HepG2 (cell line): ENCODE results near the gene NCR3LG1. TPM values are rescaled to one million over a fixed set of nuclear protein-coding genes. Genes with fewer than 3 reads are reported as not detected.
A peak's percentile ranks its signal among the peaks of the same experiment; 100 is the strongest.

Experiments used
- FOXJ3 ChIP-seq: sonication (generic); formaldehyde crosslinking; IDR thresholded peaks from 2 replicates; pipeline ENCODE4 v1.4.0; 2020; ENCODE audit warnings: missing genetic modification reagents, mild to moderate bottlenecking, borderline replicate concordance
- GTF2F1 ChIP-seq: fragments of 150-350 bp; IDR thresholded peaks from 2 replicates; pipeline ENCODE4 v1.6.1; 2014; ENCODE audit warnings: low read length
- KDM2A ChIP-seq: sonication (generic); formaldehyde crosslinking; IDR thresholded peaks from 2 replicates; pipeline ENCODE4 v1.4.0; 2020; ENCODE audit warnings: low read depth, missing genetic modification reagents, borderline replicate concordance
- NAIF1 ChIP-seq: sonication (generic); formaldehyde crosslinking; IDR thresholded peaks from 2 replicates; pipeline ENCODE4 v1.5.0; 2020; ENCODE audit warnings: mild to moderate bottlenecking, missing genetic modification reagents, borderline replicate concordance
- NKX3-1 ChIP-seq: sonication (generic); formaldehyde crosslinking; IDR thresholded peaks from 2 replicates; pipeline ENCODE4 v1.5.0; 2020; ENCODE audit warnings: missing genetic modification reagents
- SKI ChIP-seq: fragments of 450-650 bp; IDR thresholded peaks from one replicate; pipeline ENCODE4 v1.6.1; 2018; ENCODE audit warnings: mild to moderate bottlenecking; ENCODE audit not compliant: partially characterized antibody
- SRSF9 ChIP-seq: fragments of 200-400 bp; formaldehyde crosslinking; IDR thresholded peaks from 2 replicates; pipeline ENCODE4 v1.6.1; 2018; ENCODE audit warnings: borderline replicate concordance, mild to moderate bottlenecking, low read depth, low read length; ENCODE audit not compliant: insufficient read depth, poor library complexity, severe bottlenecking
- TEAD2 ChIP-seq: sonication (generic); formaldehyde crosslinking; IDR thresholded peaks from 2 replicates; pipeline ENCODE4 v1.9.0; 2021; ENCODE audit warnings: missing genetic modification reagents
- YEATS2 ChIP-seq: sonication (generic); formaldehyde crosslinking; IDR thresholded peaks from 2 replicates; pipeline ENCODE4 v1.4.0; 2020; ENCODE audit warnings: missing genetic modification reagents, borderline replicate concordance
- ZC3H4 ChIP-seq: sonication (generic); formaldehyde crosslinking; IDR thresholded peaks from 2 replicates; pipeline ENCODE4 v1.4.0; 2020; ENCODE audit warnings: missing genetic modification reagents, borderline replicate concordance
- ZNF660 ChIP-seq: sonication (generic); formaldehyde crosslinking; IDR thresholded peaks from 2 replicates; pipeline ENCODE4 v1.5.1; 2020; ENCODE audit warnings: mild to moderate bottlenecking, low read depth, missing genetic modification reagents, borderline replicate concordance
- ZNF670 ChIP-seq: sonication (generic); formaldehyde crosslinking; IDR thresholded peaks from 2 replicates; pipeline ENCODE4 v1.8.0; 2022; ENCODE audit warnings: mild to moderate bottlenecking, missing genetic modification reagents, borderline replicate concordance
- ZNF776 ChIP-seq: sonication (generic); formaldehyde crosslinking; IDR thresholded peaks from 2 replicates; pipeline ENCODE4 v1.4.0; 2020; ENCODE audit warnings: mild to moderate bottlenecking, missing genetic modification reagents
- ZSCAN31 ChIP-seq: sonication (generic); formaldehyde crosslinking; IDR thresholded peaks from 2 replicates; pipeline ENCODE4 v1.5.0; 2020; ENCODE audit warnings: low read depth, mild to moderate bottlenecking, missing genetic modification reagents
- polyA plus RNA-seq, 8 experiments: library from polyadenylated mRNA; depleted of rRNA in 3 of 8; stranded (reverse) in 7 of 8; unstranded in 1 of 8; fragments of >200 nt; fragmentation: Illumina TruSeq in 4 of 8; extraction: Trizol in 4 of 8; gene quantifications; 2 replicates each; pipeline versions ENCODE4 v1.2.1 to v1.2.3, GENCODE V29; 2011 to 2016; ENCODE audit warnings: low read depth in 4 of 8, missing spikeins in 1 of 8, mixed read lengths in 1 of 8; ENCODE audit not compliant: insufficient read depth in 1 of 8
- total RNA-seq, 5 experiments: library from RNA; depleted of rRNA; stranded (reverse); fragments of >200 nt; fragmentation: Illumina TruSeq; extraction: Trizol; gene quantifications; 2 replicates each; pipeline ENCODE4 v1.2.3, GENCODE V29; 2016; ENCODE audit warnings: low read depth in 1 of 5
- TF ChIP-seq, protein P1 (sequence below), 2 experiments: fragments of 450-650 bp in 1 of 2; sonication (generic) in 1 of 2; formaldehyde crosslinking in 1 of 2; IDR thresholded peaks; 2 replicates each; pipeline versions ENCODE4 v1.6.1 to v1.8.0; 2016 to 2022; ENCODE audit warnings: antibody characterized with exemption in 1 of 2, mild to moderate bottlenecking in 1 of 2, missing genetic modification reagents in 1 of 2
- TF ChIP-seq, protein P2 (sequence below): fragments of 450-650 bp; IDR thresholded peaks from 2 replicates; pipeline ENCODE4 v1.6.1; 2016

The NCR3LG1 gene
- total and polyA plus RNA-seq, 2 of the 13 experiments (the other 11 are each of a cell fraction or from before 2014, with no cell fraction given), result 16.1 to 25.1 TPM

DNA sequence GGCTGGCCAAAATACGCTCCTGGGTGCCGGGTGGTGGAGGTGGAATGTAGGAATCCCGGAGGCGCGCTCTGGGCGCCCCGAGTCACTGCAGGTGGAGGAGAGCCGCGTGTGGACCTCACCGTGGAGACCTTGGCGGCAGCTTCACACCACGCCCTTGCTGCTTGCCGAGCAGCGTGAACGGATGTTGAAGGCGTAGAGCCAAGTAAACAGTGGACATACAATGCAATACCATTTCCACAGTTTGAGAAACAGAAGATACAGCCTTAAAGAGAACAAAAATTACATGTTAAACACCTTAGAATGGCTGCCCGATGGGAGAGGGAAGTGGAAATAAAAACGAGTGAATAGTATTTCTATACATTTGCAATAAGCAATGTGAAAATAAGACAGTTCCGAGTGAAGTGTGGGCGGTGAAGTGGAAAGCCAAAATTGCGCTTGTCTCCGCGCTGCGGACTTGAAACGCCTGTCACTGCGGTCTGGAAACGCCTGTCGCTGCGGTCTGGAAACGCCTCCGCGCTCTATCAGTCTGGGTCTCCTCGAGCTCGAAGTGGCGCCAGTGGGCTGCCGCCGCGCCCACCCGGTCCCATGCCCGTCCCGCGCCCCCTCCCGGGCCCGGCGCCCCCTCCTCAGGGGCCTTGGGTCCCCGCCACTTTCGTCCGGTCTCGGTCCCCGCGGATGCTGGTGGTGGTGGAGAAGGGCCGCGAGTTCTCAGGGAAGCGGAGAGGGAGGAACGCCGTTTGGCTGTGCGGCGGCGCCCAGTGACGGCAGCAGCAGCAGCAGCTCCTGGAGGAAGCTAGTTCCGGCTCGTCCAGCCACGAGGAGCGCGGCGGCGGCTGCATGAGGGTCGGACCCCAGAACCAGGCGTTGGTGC is 1.6 kb downstream of the NCR3LG1 start (continued):
- TF ChIP-seq, protein P1, sequence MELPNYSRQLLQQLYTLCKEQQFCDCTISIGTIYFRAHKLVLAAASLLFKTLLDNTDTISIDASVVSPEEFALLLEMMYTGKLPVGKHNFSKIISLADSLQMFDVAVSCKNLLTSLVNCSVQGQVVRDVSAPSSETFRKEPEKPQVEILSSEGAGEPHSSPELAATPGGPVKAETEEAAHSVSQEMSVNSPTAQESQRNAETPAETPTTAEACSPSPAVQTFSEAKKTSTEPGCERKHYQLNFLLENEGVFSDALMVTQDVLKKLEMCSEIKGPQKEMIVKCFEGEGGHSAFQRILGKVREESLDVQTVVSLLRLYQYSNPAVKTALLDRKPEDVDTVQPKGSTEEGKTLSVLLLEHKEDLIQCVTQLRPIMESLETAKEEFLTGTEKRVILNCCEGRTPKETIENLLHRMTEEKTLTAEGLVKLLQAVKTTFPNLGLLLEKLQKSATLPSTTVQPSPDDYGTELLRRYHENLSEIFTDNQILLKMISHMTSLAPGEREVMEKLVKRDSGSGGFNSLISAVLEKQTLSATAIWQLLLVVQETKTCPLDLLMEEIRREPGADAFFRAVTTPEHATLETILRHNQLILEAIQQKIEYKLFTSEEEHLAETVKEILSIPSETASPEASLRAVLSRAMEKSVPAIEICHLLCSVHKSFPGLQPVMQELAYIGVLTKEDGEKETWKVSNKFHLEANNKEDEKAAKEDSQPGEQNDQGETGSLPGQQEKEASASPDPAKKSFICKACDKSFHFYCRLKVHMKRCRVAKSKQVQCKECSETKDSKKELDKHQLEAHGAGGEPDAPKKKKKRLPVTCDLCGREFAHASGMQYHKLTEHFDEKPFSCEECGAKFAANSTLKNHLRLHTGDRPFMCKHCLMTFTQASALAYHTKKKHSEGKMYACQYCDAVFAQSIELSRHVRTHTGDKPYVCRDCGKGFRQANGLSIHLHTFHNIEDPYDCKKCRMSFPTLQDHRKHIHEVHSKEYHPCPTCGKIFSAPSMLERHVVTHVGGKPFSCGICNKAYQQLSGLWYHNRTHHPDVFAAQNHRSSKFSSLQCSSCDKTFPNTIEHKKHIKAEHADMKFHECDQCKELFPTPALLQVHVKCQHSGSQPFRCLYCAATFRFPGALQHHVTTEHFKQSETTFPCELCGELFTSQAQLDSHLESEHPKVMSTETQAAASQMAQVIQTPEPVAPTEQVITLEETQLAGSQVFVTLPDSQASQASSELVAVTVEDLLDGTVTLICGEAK (IDR thresholded peaks at IDR 0.05), result no peak
- TF ChIP-seq, protein P1 (CRISPR knock-in tag; IDR thresholded peaks at IDR 0.05), result peak; percentile 77
- TF ChIP-seq ZNF776 (CRISPR knock-in tag) (peak; percentile 85; the same call in 1 of the 2 replicates), ZNF660 (CRISPR knock-in tag) (no peak), KDM2A (CRISPR knock-in tag) (peak; percentile 89; the same call in 1 of the 2 replicates), GTF2F1 (no peak), TEAD2 (CRISPR knock-in tag) (no peak), ZNF670 (CRISPR knock-in tag) (peak; percentile 92), NKX3-1 (CRISPR knock-in tag) (no peak), SKI (peak; percentile 84), FOXJ3 (CRISPR knock-in tag) (no peak), YEATS2 (CRISPR knock-in tag) (peak; percentile 71; the same call in 1 of the 2 replicates), SRSF9 (no peak), NAIF1 (no peak), ZC3H4 (CRISPR knock-in tag) (peak; percentile 77; the same call in 1 of the 2 replicates), ZSCAN31 (CRISPR knock-in tag) (peak; percentile 86; the same call in 1 of the 2 replicates)
- TF ChIP-seq, protein P2, sequence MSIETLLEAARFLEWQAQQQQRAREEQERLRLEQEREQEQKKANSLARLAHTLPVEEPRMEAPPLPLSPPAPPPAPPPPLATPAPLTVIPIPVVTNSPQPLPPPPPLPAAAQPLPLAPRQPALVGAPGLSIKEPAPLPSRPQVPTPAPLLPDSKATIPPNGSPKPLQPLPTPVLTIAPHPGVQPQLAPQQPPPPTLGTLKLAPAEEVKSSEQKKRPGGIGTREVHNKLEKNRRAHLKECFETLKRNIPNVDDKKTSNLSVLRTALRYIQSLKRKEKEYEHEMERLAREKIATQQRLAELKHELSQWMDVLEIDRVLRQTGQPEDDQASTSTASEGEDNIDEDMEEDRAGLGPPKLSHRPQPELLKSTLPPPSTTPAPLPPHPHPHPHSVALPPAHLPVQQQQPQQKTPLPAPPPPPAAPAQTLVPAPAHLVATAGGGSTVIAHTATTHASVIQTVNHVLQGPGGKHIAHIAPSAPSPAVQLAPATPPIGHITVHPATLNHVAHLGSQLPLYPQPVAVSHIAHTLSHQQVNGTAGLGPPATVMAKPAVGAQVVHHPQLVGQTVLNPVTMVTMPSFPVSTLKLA, result 0 out of 2 replicates have a peak, but pooled peaks have one; percentile 50
